DOHH2 (cell line): ENCODE measurements around the gene BABAM2.

ENCODE experiments used
- H3F3A ChIP-seq: fragments of 200-600 bp; sonication (generic), shearing (Covaris generic); 2 replicates; pipeline ENCODE4 v1.6.0; 2016; ENCODE audit warnings: antibody characterized with exemption, mild to moderate bottlenecking; ENCODE audit not compliant: control insufficient read depth, insufficient read depth
- H3K27ac ChIP-seq: fragments of 200-600 bp; sonication (generic); 2 replicates; pipeline ENCODE4 v1.5.1; 2014; ENCODE audit warnings: low read depth, mild to moderate bottlenecking, low read length, moderate library complexity
- H3K27me3 ChIP-seq: fragments of 200-600 bp; sonication (generic); 2 replicates; pipeline ENCODE4 v1.6.1; 2014; ENCODE audit warnings: mild to moderate bottlenecking, low read length, mixed read lengths; ENCODE audit not compliant: control insufficient read depth
- H3K36me3 ChIP-seq: fragments of 200-600 bp; sonication (generic); 2 replicates; pipeline ENCODE4 v1.6.1; 2014; ENCODE audit warnings: mild to moderate bottlenecking, low read length, moderate library complexity, mixed read lengths; ENCODE audit not compliant: control insufficient read depth
- H3K4me1 ChIP-seq: fragments of 200-600 bp; sonication (generic); 2 replicates; pipeline ENCODE4 v1.6.1; 2014; ENCODE audit warnings: mild to moderate bottlenecking, low read length, mixed read lengths; ENCODE audit not compliant: control insufficient read depth
- H3K4me2 ChIP-seq: fragments of 200-600 bp; sonication (generic); 2 replicates; pipeline ENCODE4 v1.6.0; 2014; ENCODE audit warnings: mild to moderate bottlenecking, low read length, moderate library complexity
- H3K4me3 ChIP-seq: fragments of 200-600 bp; sonication (generic); 2 replicates; pipeline ENCODE4 v1.5.1; 2014; ENCODE audit warnings: mild to moderate bottlenecking, low read length, mixed read lengths
- H3K79me2 ChIP-seq: fragments of 200-600 bp; sonication (generic); 2 replicates; pipeline ENCODE4 v1.6.1; 2014; ENCODE audit warnings: mild to moderate bottlenecking, low read length, mixed read lengths; ENCODE audit not compliant: control insufficient read depth
- H3K9me2 ChIP-seq: fragments of 200-600 bp; sonication (generic); replicated peaks from 2 replicates; pipeline ENCODE4 v1.6.1; 2014; ENCODE audit warnings: mild to moderate bottlenecking, low read length, mixed read lengths; ENCODE audit not compliant: control insufficient read depth
- H3K9me3 ChIP-seq: fragments of 200-600 bp; sonication (generic); 2 replicates; pipeline ENCODE4 v1.6.1; 2014; ENCODE audit warnings: antibody characterized with exemption, low read length, mixed read lengths; ENCODE audit not compliant: control insufficient read depth, insufficient read depth
- H4K20me1 ChIP-seq: fragments of 200-600 bp; sonication (generic); 2 replicates; pipeline ENCODE4 v1.6.0; 2014; ENCODE audit warnings: low read depth, mild to moderate bottlenecking, antibody characterized with exemption, low read length, moderate library complexity; ENCODE audit not compliant: control insufficient read depth, insufficient read depth
- CTCF ChIP-seq: fragments of 200-600 bp; sonication (generic); IDR thresholded peaks from one replicate; pipeline ENCODE4 v1.5.1; 2014; ENCODE audit warnings: antibody characterized with exemption, mild to moderate bottlenecking, low read depth, low read length; ENCODE audit not compliant: poor library complexity, severe bottlenecking
- EZH2phosphoT487 ChIP-seq: fragments of 200-600 bp; sonication (generic); IDR thresholded peaks from 2 replicates; pipeline ENCODE4 v1.6.1; 2017; ENCODE audit warnings: borderline replicate concordance, mild to moderate bottlenecking, antibody characterized with exemption, low read length, moderate library complexity, mixed read lengths

BABAM2 gene

DNA sequence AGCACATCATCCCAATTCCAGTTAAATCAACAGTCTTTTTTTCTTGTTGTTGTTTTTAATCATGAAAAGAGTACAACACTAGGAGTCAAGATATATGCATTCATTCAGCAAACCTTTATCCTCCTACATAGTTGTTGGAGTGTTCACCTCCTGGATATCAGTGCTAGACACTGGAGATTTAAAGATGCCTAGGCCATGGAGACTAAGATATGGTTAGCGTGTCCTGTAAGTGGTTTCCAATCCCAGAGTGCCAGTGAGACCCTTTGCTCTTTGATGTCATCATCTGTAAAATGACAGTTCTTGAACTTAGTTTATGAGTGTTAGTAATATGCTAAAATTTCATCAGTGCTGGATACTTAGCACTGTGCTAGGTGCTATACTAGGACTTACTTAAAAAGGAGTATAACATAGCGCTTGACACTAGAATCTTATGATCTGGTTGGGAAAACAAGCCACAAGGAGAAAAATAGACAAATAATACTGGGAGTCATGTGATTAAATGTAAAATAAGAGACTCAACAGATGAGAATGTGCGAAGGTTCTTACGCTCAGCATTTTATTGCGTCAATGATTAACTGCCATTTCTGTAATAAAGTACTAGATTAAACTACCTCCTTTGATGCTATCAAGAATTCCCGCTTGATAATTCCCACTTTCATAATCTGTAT is 31.5 kb downstream of the BABAM2 start:
- H3K36me3 ChIP-seq: no peaks in the 10 kb centered on the region
- H3K9me2 ChIP-seq: no peaks in the 10 kb centered on the region
- H3K27ac ChIP-seq: no peak overlapping the region
- no peak for TF ChIP-seq CTCF
- no peak for TF ChIP-seq EZH2phosphoT487
- H3K4me2 ChIP-seq: no peak overlapping the region
- no peaks in the 10 kb centered on the region for H3K27me3 ChIP-seq
- no peak overlapping the region for H3K4me3 ChIP-seq
- H3K9me3 ChIP-seq: no peaks in the 10 kb centered on the region
- H3K4me1 ChIP-seq: no peaks in the 10 kb centered on the region
- H4K20me1 ChIP-seq: no peaks in the 10 kb centered on the region
- no peaks in the 10 kb centered on the region for H3F3A ChIP-seq
- no peaks in the 10 kb centered on the region for H3K79me2 ChIP-seq

DNA sequence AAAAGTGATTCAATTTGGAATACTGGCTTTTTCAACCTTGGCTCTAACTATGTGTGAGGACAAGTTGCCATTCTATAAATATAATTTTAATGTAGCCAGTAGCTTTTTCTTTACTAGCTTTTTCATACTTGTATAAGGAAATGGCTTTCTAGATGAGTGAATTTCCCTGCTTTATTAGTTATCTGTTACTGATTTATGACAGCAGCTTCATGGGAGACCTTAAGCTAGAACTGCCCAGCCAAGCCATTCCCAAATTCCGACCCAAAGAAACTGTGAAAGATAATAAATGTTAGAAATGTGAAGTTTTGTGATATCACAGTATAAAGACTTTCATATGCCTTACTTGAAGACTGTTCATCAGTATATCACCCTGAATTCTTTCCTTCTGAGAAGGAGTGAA is 32.3 kb downstream of the BABAM2 start:
- no peak overlapping the region for H3K4me3 ChIP-seq
- no peaks in the 10 kb centered on the region for H3F3A ChIP-seq
- H3K36me3 ChIP-seq: no peaks in the 10 kb centered on the region
- no peak overlapping the region for H3K4me2 ChIP-seq
- H3K4me1 ChIP-seq: no peaks in the 10 kb centered on the region
- H3K9me3 ChIP-seq: no peaks in the 10 kb centered on the region
- no peaks in the 10 kb centered on the region for H3K79me2 ChIP-seq
- H3K27me3 ChIP-seq: no peaks in the 10 kb centered on the region
- TF ChIP-seq EZH2phosphoT487 (no peak), CTCF (no peak)
- no peaks in the 10 kb centered on the region for H4K20me1 ChIP-seq
- H3K27ac ChIP-seq: no peak overlapping the region
- no peaks in the 10 kb centered on the region for H3K9me2 ChIP-seq

DNA sequence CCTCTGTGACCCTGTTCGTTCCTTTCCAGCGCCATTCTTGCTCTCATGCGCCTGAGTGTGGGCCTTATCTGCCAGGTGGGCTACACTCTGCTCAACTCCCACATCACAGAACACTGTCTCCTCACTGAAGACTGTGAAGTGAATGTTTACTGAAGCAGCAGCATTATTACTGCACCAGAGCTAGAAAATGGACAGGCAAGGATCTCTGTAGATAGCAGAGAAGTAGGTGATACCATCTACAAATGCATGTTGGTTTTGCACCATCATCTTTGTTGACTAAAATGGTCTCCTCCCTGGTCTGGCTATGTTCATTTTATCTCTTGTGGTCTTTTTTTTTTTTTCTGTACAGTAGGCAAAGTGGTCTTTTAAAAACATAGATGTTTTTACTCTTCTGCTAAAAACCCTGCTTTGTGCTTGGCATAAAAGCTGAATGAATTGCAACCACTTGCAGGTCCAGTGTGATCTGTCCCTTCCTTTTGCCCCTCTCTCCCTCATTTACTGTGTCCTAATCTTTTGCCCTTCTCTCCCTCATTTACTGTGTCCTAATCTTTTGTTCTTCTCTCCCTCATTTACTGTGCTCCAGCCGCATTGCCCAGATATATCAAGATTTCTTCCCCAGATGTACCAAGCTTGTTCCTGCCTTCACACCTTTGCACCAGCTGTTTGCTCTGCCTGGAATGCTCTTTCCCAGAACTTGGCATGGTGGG is 35.4 kb downstream of the BABAM2 start:
- Histone ChIP-seq H3K36me3 (0 out of 2 replicates have a peak, but pooled peaks cover 6% of the 10 kb centered on the region), H3K4me3 (no peak overlapping the region), H3K27me3 (no peaks in the 10 kb centered on the region), H4K20me1 (no peaks in the 10 kb centered on the region), H3K4me2 (no peak overlapping the region), H3K4me1 (no peaks in the 10 kb centered on the region), H3K9me3 (no peaks in the 10 kb centered on the region), H3F3A (no peaks in the 10 kb centered on the region), H3K9me2 (no peaks in the 10 kb centered on the region), H3K79me2 (no peaks in the 10 kb centered on the region), H3K27ac (no peak overlapping the region)
- TF ChIP-seq EZH2phosphoT487 (no peak), CTCF (no peak)
